Loucy (cell line): ENCODE results near the gene GRB14.

Source experiments
- H2AFZ ChIP-seq: fragments of 200-600 bp; sonication (generic); 2 replicates; pipeline ENCODE4 v1.6.0; 2016; ENCODE audit warnings: antibody characterized with exemption, mild to moderate bottlenecking, low read length, moderate library complexity
- H3F3A ChIP-seq: fragments of 200-600 bp; 2 replicates; pipeline ENCODE4 v1.6.0; 2016; ENCODE audit warnings: antibody characterized with exemption, low read depth, mild to moderate bottlenecking
- H3K27me3 ChIP-seq: fragments of 200-600 bp; sonication (generic); 2 replicates; pipeline ENCODE4 v1.6.1; 2014; ENCODE audit warnings: low read length, mild to moderate bottlenecking; ENCODE audit not compliant: insufficient read depth, poor library complexity, severe bottlenecking
- H3K36me3 ChIP-seq: fragments of 200-600 bp; sonication (generic); 2 replicates; pipeline ENCODE4 v1.6.1; 2016; ENCODE audit warnings: low read length; ENCODE audit not compliant: insufficient read depth
- H3K4me1 ChIP-seq: fragments of 200-600 bp; sonication (generic); 2 replicates; pipeline ENCODE4 v1.5.1; 2014; ENCODE audit warnings: low read length, mild to moderate bottlenecking; ENCODE audit not compliant: insufficient read depth, poor library complexity, severe bottlenecking
- H3K4me2 ChIP-seq: fragments of 200-600 bp; sonication (generic); 2 replicates; pipeline ENCODE4 v1.6.0; 2014; ENCODE audit warnings: antibody characterized with exemption, low read length, low read depth, mild to moderate bottlenecking; ENCODE audit not compliant: poor library complexity, severe bottlenecking
- H3K4me3 ChIP-seq: fragments of 200-600 bp; sonication (generic); 2 replicates; pipeline ENCODE4 v1.5.1; 2014; ENCODE audit warnings: low read length, mild to moderate bottlenecking, mixed read lengths; ENCODE audit not compliant: poor library complexity, severe bottlenecking
- H3K79me2 ChIP-seq: fragments of 200-600 bp; sonication (generic); 2 replicates; pipeline ENCODE4 v1.6.1; 2014; ENCODE audit warnings: low read length; ENCODE audit not compliant: insufficient read depth
- H3K9ac ChIP-seq: fragments of 200-600 bp; sonication (generic); 2 replicates; pipeline ENCODE4 v1.6.0; 2014; ENCODE audit warnings: mild to moderate bottlenecking, low read depth, low read length, moderate library complexity; ENCODE audit not compliant: poor library complexity, severe bottlenecking
- H3K9me2 ChIP-seq: fragments of 200-600 bp; sonication (generic); replicated peaks from 2 replicates; pipeline ENCODE4 v1.6.1; 2016; ENCODE audit warnings: low read depth, low read length, mixed read lengths
- H3K9me3 ChIP-seq: fragments of 200-600 bp; sonication (generic); 2 replicates; pipeline ENCODE4 v1.6.1; 2014; ENCODE audit warnings: mild to moderate bottlenecking, antibody characterized with exemption, low read length, low read depth; ENCODE audit not compliant: insufficient read depth
- H4K20me1 ChIP-seq: fragments of 200-600 bp; sonication (generic); 2 replicates; pipeline ENCODE4 v1.6.0; 2014; ENCODE audit warnings: antibody characterized with exemption, low read length, mild to moderate bottlenecking; ENCODE audit not compliant: insufficient read depth, poor library complexity, severe bottlenecking
- EZH2phosphoT487 ChIP-seq: fragments of 200-600 bp; IDR thresholded peaks from 2 replicates; pipeline ENCODE4 v1.6.1; 2018; ENCODE audit warnings: antibody characterized with exemption, mild to moderate bottlenecking, moderate library complexity, borderline replicate concordance
- TF ChIP-seq, protein P1 (sequence below): fragments of 200-600 bp; sonication (generic); conservative IDR thresholded peaks from 2 replicates; pipeline ENCODE4 v1.5.1; 2014; ENCODE audit warnings: mild to moderate bottlenecking, antibody characterized with exemption, low read length

GRB14 gene

DNA sequence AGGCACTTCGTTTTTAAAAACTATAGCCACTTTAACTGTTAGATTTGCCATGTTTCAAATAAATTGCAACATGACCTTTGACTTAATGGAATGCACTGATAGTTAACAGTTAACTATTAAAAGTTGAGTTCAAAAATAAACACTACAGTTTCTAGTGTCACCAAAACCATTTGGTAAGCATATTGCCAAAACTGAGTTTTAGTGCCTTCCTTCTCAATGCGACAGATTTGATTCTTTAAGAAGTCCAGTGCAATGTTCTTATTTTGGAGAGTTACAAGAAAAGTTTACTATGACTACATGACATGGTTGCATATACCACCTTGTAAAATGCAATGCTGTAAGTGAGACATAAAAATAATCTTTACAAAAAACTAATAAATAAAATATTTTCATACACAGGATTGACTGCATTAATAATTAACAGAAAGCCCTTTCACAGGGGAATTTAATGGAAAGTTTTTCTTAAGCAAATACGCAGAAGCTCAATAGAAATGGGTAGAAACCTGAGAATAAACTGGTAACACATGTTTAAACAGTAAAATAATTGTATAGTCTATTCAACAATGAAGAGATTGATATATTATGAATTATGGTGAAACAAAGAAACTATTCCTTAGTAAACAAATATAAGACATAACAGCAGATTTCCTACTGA is 53.8 kb downstream of the GRB14 start:
- Histone ChIP-seq H3F3A (no peaks in the 10 kb centered on the region), H4K20me1 (no peaks in the 10 kb centered on the region), H3K27me3 (no peaks in the 10 kb centered on the region), H3K4me1 (peaks cover 6% of the 10 kb centered on the region), H3K36me3 (no peaks in the 10 kb centered on the region), H3K79me2 (no peaks in the 10 kb centered on the region), H3K9ac (no peak overlapping the region), H2AFZ (no peak overlapping the region), H3K4me2 (no peak overlapping the region), H3K4me3 (no peak overlapping the region), H3K9me2 (no peaks in the 10 kb centered on the region), H3K9me3 (no peaks in the 10 kb centered on the region)
- TF ChIP-seq, protein P1, sequence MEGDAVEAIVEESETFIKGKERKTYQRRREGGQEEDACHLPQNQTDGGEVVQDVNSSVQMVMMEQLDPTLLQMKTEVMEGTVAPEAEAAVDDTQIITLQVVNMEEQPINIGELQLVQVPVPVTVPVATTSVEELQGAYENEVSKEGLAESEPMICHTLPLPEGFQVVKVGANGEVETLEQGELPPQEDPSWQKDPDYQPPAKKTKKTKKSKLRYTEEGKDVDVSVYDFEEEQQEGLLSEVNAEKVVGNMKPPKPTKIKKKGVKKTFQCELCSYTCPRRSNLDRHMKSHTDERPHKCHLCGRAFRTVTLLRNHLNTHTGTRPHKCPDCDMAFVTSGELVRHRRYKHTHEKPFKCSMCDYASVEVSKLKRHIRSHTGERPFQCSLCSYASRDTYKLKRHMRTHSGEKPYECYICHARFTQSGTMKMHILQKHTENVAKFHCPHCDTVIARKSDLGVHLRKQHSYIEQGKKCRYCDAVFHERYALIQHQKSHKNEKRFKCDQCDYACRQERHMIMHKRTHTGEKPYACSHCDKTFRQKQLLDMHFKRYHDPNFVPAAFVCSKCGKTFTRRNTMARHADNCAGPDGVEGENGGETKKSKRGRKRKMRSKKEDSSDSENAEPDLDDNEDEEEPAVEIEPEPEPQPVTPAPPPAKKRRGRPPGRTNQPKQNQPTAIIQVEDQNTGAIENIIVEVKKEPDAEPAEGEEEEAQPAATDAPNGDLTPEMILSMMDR = no peak
- TF ChIP-seq EZH2phosphoT487 = no peak

DNA sequence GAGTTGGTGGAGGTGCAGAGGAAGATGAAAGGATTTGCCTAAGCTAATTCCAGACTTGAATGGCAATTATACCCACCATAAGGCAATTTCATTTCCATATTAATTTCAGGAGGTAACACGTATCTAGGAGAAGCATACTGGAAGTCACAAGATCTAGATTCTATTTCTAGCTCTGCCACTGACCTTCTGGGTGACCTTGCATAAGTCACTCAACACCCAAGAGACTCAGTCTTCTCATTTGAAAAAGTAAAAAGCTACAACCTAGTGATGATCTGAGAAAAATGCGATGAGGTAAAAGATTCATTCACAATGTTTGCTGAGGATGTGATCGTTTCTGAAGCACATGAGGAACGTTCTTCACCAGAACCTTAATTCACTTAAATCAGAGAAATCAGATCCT is 55.9 kb downstream of the GRB14 start:
- H3K4me1 ChIP-seq = peaks cover 10% of the 10 kb centered on the region
- no peak for TF ChIP-seq EZH2phosphoT487
- TF ChIP-seq, protein P1 = no peak
- no peaks in the 10 kb centered on the region for H3K79me2 ChIP-seq
- H3K36me3 ChIP-seq = no peaks in the 10 kb centered on the region
- no peaks in the 10 kb centered on the region for H3K9me2 ChIP-seq
- H3K9me3 ChIP-seq = no peaks in the 10 kb centered on the region
- H2AFZ ChIP-seq = no peak overlapping the region
- H3K9ac ChIP-seq = no peak overlapping the region
- no peaks in the 10 kb centered on the region for H4K20me1 ChIP-seq
- no peaks in the 10 kb centered on the region for H3K27me3 ChIP-seq
- H3K4me3 ChIP-seq = no peak overlapping the region
- no peaks in the 10 kb centered on the region for H3F3A ChIP-seq
- no peak overlapping the region for H3K4me2 ChIP-seq

DNA sequence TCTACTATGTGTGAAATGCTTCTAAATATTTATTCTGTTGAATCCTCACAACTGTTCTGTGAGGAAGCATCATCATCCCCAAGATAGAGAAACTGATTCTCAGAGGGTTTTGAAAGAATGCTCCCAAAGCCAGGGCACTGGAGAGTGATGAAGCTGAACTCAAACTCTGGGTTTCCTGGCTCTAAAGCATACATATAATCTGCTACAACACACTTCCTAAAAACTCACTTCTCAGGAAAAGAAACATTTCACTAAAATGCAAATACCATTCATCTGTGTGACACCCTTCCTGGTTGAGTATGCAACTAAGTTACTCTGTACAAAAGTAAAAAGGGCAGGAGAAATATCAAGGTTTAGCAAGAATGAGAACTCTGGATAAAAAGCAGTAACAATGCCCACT is 58.6 kb downstream of the GRB14 start:
- Histone ChIP-seq H2AFZ (peak overlapping the region; percentile 70), H4K20me1 (no peaks in the 10 kb centered on the region), H3K4me1 (peaks cover 10% of the 10 kb centered on the region), H3K79me2 (no peaks in the 10 kb centered on the region), H3K36me3 (no peaks in the 10 kb centered on the region), H3F3A (no peaks in the 10 kb centered on the region), H3K4me2 (peak overlapping the region; percentile 2), H3K27me3 (no peaks in the 10 kb centered on the region), H3K9me2 (no peaks in the 10 kb centered on the region), H3K9me3 (no peaks in the 10 kb centered on the region), H3K9ac (no peak overlapping the region), H3K4me3 (no peak overlapping the region)
- TF ChIP-seq EZH2phosphoT487 = no peak
- TF ChIP-seq, protein P1 = no peak
